SK-N-SH (cell line): ENCODE measurements around the gene TBCD. TPM values are rescaled to one million over a fixed set of nuclear protein-coding genes. Genes with fewer than 3 reads are reported as not detected.

ENCODE experiments used
- CTCF ChIA-PET: fragments of 300-600, 350-600 bp; formaldehyde crosslinking; extraction: SDS; loops from one replicate; lab custom pipeline; 2021; lab: Yijun Ruan, JAX
- POLR2A ChIA-PET: fragments of 350-600 bp; sonication (Branson Sonifier 250); formaldehyde crosslinking; extraction: SDS; loops from one replicate; lab custom pipeline; 2020; ENCODE audit warnings: antibody characterized with exemption, inconsistent platforms; lab: Yijun Ruan, JAX
- DNase-seq: peaks from one replicate; pipeline ENCODE4 v3.0.0; 2012
- H2AFZ ChIP-seq: fragments of 200-600 bp; sonication (generic); 2 replicates; pipeline ENCODE4 v1.8.1; 2016; ENCODE audit warnings: antibody characterized with exemption, mild to moderate bottlenecking, low read depth
- H3F3A ChIP-seq: fragments of 200-600 bp; sonication (generic); replicated peaks from 2 replicates; pipeline ENCODE3; 2016; ENCODE audit warnings: antibody characterized with exemption, mild to moderate bottlenecking; ENCODE audit not compliant: insufficient read depth
- H3K27ac ChIP-seq, 2 experiments: fragments of 200-500 bp in 1 of 2; fragments of 200-600 bp in 1 of 2; sonication (Bioruptor generic) in 1 of 2; sonication (generic), shearing (Covaris generic) in 1 of 2; 2 replicates each; pipeline versions ENCODE4 v1.5.1 to v1.6.1; 2014 to 2016; ENCODE audit warnings: low read depth in 2 of 2, inconsistent platforms in 1 of 2, low read length in 1 of 2, mild to moderate bottlenecking in 1 of 2, mixed read lengths in 1 of 2
- H3K27me3 ChIP-seq: fragments of 200-600 bp; sonication (generic), shearing (Covaris generic); 2 replicates; pipeline ENCODE4 v1.6.1; 2016; ENCODE audit warnings: mixed run types; ENCODE audit not compliant: insufficient read depth
- H3K36me3 ChIP-seq, 2 experiments: fragments of 200-500 bp in 1 of 2; fragments of 200-600 bp in 1 of 2; sonication (Bioruptor generic) in 1 of 2; sonication (generic) in 1 of 2; replicated peaks in 1 of 2; 2 replicates each; pipeline versions ENCODE3 to v1.5.1; 2014 to 2016; ENCODE audit warnings: low read length in 1 of 2, mild to moderate bottlenecking in 1 of 2; ENCODE audit not compliant: insufficient read depth in 2 of 2, control insufficient read depth in 1 of 2
- H3K4me1 ChIP-seq, 2 experiments: fragments of 200-500 bp in 1 of 2; fragments of 200-600 bp in 1 of 2; sonication (Bioruptor generic) in 1 of 2; sonication (generic), shearing (Covaris generic) in 1 of 2; 2 replicates each; pipeline versions ENCODE4 v1.5.1 to v1.6.1; 2014 to 2016; ENCODE audit warnings: low read depth in 1 of 2, low read length in 1 of 2, mixed run types in 1 of 2; ENCODE audit not compliant: insufficient read depth in 2 of 2, control insufficient read depth in 1 of 2
- H3K4me2 ChIP-seq: fragments of 200-600 bp; sonication (generic), shearing (Covaris generic); 2 replicates; pipeline ENCODE4 v1.6.1; 2017; ENCODE audit warnings: mixed run types
- H3K4me3 ChIP-seq, 2 experiments: fragments of 200-500 bp in 1 of 2; fragments of 200-600 bp in 1 of 2; sonication (Bioruptor generic) in 1 of 2; sonication (generic), shearing (Covaris generic) in 1 of 2; 2 replicates each; pipeline versions ENCODE4 v1.5.1 to v1.8.1; 2014 to 2016; ENCODE audit warnings: low read depth in 2 of 2, inconsistent platforms in 1 of 2, low read length in 1 of 2, mild to moderate bottlenecking in 1 of 2, mixed read lengths in 1 of 2, moderate library complexity in 1 of 2
- H3K79me2 ChIP-seq: fragments of 200-600 bp; sonication (generic); 2 replicates; pipeline ENCODE4 v1.8.1; 2017; ENCODE audit warnings: mild to moderate bottlenecking; ENCODE audit not compliant: insufficient read depth
- H3K9ac ChIP-seq: fragments of 200-600 bp; sonication (generic); 2 replicates; pipeline ENCODE4 v1.6.1; 2017; ENCODE audit warnings: mixed run types
- H3K9me2 ChIP-seq: fragments of 200-600 bp; sonication (generic); 2 replicates; pipeline ENCODE4 v1.6.1; 2017; ENCODE audit warnings: mixed run types
- H3K9me3 ChIP-seq: fragments of 200-600 bp; sonication (generic); 2 replicates; pipeline ENCODE4 v1.6.1; 2017; ENCODE audit warnings: mixed run types, mild to moderate bottlenecking, moderate library complexity
- H4K20me1 ChIP-seq: fragments of 200-600 bp; sonication (generic); 2 replicates; pipeline ENCODE4 v1.6.1; 2017; ENCODE audit warnings: mild to moderate bottlenecking, mixed run types; ENCODE audit not compliant: insufficient read depth
- CHD2 ChIP-seq: fragments of 150-350 bp; IDR thresholded peaks from 2 replicates; pipeline ENCODE4 v1.6.1; 2018; ENCODE audit warnings: low read length; ENCODE audit not compliant: partially characterized antibody
- ELF1 ChIP-seq: IDR thresholded peaks from 2 replicates; pipeline ENCODE4 v1.4.0; 2012
- EZH2phosphoT487 ChIP-seq: fragments of 200-600 bp; sonication (generic); IDR thresholded peaks from 2 replicates; pipeline ENCODE4 v1.6.1; 2017; ENCODE audit warnings: low read depth, mixed run types, mild to moderate bottlenecking, antibody characterized with exemption, moderate library complexity, borderline replicate concordance
- JUND ChIP-seq: IDR thresholded peaks from 2 replicates; pipeline ENCODE4 v1.4.0; 2012
- MAX ChIP-seq: IDR thresholded peaks from 2 replicates; pipeline ENCODE4 v1.4.0; 2012; ENCODE audit warnings: low read depth
- MXI1 ChIP-seq: IDR thresholded peaks from 2 replicates; pipeline ENCODE4 v1.6.1; 2012; ENCODE audit warnings: mild to moderate bottlenecking, low read depth, low read length, improper control_type of control experiment
- NRF1 ChIP-seq: IDR thresholded peaks from 2 replicates; pipeline ENCODE4 v1.6.1; 2012; ENCODE audit warnings: low read depth, mild to moderate bottlenecking, low read length
- PBX3 ChIP-seq: IDR thresholded peaks from 2 replicates; pipeline ENCODE4; 2012
- POLR2AphosphoS5 ChIP-seq: IDR thresholded peaks from 2 replicates; pipeline ENCODE4 v1.6.1; 2012; ENCODE audit warnings: low read depth, low read length
- RAD21 ChIP-seq: IDR thresholded peaks from 2 replicates; pipeline ENCODE4 v1.6.1; 2012; ENCODE audit warnings: mild to moderate bottlenecking, low read length
- REST ChIP-seq: IDR thresholded peaks from 2 replicates; pipeline ENCODE4 v1.6.1; 2012; ENCODE audit warnings: mild to moderate bottlenecking, low read depth, low read length, moderate library complexity
- RFX5 ChIP-seq: IDR thresholded peaks from 2 replicates; pipeline ENCODE4 v1.6.1; 2012; ENCODE audit warnings: mild to moderate bottlenecking, improper control_type of control experiment, low read length
- SIN3A ChIP-seq: IDR thresholded peaks from 2 replicates; pipeline ENCODE4 v1.6.1; 2012; ENCODE audit warnings: low read depth, mild to moderate bottlenecking, low read length, moderate library complexity, borderline replicate concordance
- TAF1 ChIP-seq: IDR thresholded peaks from 2 replicates; pipeline ENCODE4 v1.6.1; 2012; ENCODE audit warnings: low read depth, mild to moderate bottlenecking, low read length, moderate library complexity, borderline replicate concordance
- USF1 ChIP-seq: IDR thresholded peaks from 2 replicates; pipeline ENCODE4 v1.4.0; 2012; ENCODE audit warnings: low read depth, borderline replicate concordance
- YY1 ChIP-seq: IDR thresholded peaks from 2 replicates; pipeline ENCODE4 v1.4.0; 2012; ENCODE audit warnings: low read depth, mild to moderate bottlenecking
- WGBS: methylation state at CpG from one replicate; pipeline ENCODE4 v1.1.6; 2017; ENCODE audit warnings: low lambda C conversion rate; 5-methylcytosine and 5-hydroxymethylcytosine counted together
- polyA plus RNA-seq, 3 experiments: library from polyadenylated mRNA; depleted of rRNA; stranded (reverse); fragments of >200 nt; gene quantifications; 2 replicates each; pipeline ENCODE4 v1.2.3, GENCODE V29; 2012

TBCD gene
- 78.7 and 107 TPM in 2 replicates for polyA plus RNA-seq (2012; rRNA removed)
- polyA plus RNA-seq (2012; cell fraction: cytosol; rRNA removed): 40.1 and 54.1 TPM in 2 replicates
- polyA plus RNA-seq (2012; cell fraction: nucleus; rRNA removed): 188 and 264 TPM in 2 replicates

- Histone ChIP-seq H3K4me1 (peaks cover 6 to 14% of the 10 kb centered on the region in 2 experiments; a peak in 1 of 4 replicates), H3K9me2 (no peaks in the 10 kb centered on the region), H3K79me2 (peaks cover 45% of the 10 kb centered on the region), H3K4me3 (peak within 1 kb of the TSS; percentile 78 to 98), H3K27me3 (no peaks in the 10 kb centered on the region), H3K27ac (peak within 1 kb of the TSS; percentile 75 to 89), H2AFZ (peak within 1 kb of the TSS; percentile 90), H3F3A (peaks cover 9% of the 10 kb centered on the region), H3K4me2 (peak within 1 kb of the TSS; percentile 93)
- under 1% methylated on average over 59 of the region's 114 CpGs for WGBS
- POLR2A ChIA-PET: no interaction called here
- peak; percentile 100 for DNase-seq
- CTCF ChIA-PET: interaction anchor here (2.2 to 4.7 kb wide), 2 partner anchors 15 to 24 kb away, joined by 7 to 22 read pairs; no protein-coding TSS in a partner anchor
- TF ChIP-seq NRF1 (peak; percentile 20), ELF1 (peak; percentile 66), USF1 (peak; percentile 73; the same call in 1 of the 2 replicates), EZH2phosphoT487 (no peak), PBX3 (peak; percentile 12; the same call in 1 of the 2 replicates), YY1 (no peak), CHD2 (peak; percentile 88), SIN3A (peak; percentile 87), JUND (no peak), TAF1 (peak; percentile 69; the same call in 1 of the 2 replicates), MAX (peak; percentile 91), POLR2AphosphoS5 (peak; percentile 54; the same call in 1 of the 2 replicates), REST (peak; percentile 60; the same call in 1 of the 2 replicates), RAD21 (no peak), RFX5 (0 out of 2 replicates have a peak, but pooled peaks have one; percentile 45), MXI1 (peak; percentile 99)
- TF ChIP-seq, all 33 proteins: peak for 12
- Histone ChIP-seq H3K9me3 (no peaks in the 10 kb centered on the region), H4K20me1 (peaks cover 23% of the 10 kb centered on the region), H3K9ac (peak within 1 kb of the TSS; percentile 69), H3K36me3 (peaks cover under 1 to 19% of the 10 kb centered on the region in 2 experiments)
Observed at GRCh38 chr17:82751571-82752370, at the start of gene TBCD. TBCD (plus strand) TSS chr17:82752065; CDS start chr17:82752194, 129 bp downstream.
